ENCODE results near the gene RAVER2. TPM values are rescaled to one million over a fixed set of nuclear protein-coding genes. Genes with fewer than 3 reads are reported as not detected.

RAVER2 gene
- total RNA-seq, 1 experiment from 2014 or later: 13.3 TPM

DNA sequence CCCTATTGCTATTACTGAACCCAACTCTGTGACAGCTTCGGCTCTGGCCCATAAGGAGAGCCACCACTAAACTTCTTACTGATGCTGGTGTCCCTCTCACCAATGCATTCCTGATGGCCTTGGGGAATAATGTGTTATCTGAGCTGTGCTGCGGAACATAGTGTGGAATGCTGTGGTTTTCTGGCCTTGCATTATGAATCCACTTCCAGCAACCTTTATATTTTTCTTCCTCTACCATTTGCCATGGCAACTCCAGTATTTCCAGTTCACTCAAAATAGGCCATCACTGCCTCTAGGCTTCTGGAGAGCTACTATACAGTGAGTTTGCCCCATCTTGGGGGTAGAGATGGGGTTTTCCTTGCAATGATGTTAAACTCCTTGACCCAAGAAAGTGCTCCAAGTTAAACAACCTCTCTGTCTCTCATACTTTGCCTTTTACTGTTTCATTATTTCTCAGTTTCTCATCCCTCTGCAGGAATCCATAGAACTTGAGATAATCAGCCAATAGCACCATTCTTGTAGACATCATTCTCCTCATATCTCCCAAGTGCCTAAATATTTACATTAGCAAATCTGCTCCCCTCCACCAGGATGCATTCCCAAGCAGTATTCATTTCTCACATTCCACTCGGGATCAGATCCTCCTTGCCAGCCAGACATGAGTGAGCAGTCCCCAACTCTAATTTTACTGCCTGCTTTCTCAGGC, 11.1 kb upstream of the RAVER2 start:
- no peak overlapping the region for H3K23ac ChIP-seq (ENCODE audit: insufficient read length, low read depth, low read length)
- H3K27me3 Mint-ChIP-seq (ENCODE audit: low read depth): peaks cover 14% of the 10 kb centered on the region
- no peaks in the 10 kb centered on the region for H3K27me3 ChIP-seq (ENCODE audit: insufficient read depth, low read length)
- H3K9me3 ChIP-seq (ENCODE audit: control insufficient read depth, low read depth, low read length): no peaks in the 10 kb centered on the region
- H3K14ac ChIP-seq (ENCODE audit: insufficient read depth, low read length): no peak overlapping the region
- H3K4me2 ChIP-seq (ENCODE audit: insufficient read depth, insufficient read length, low read length): no peak overlapping the region
- H3K9ac ChIP-seq (ENCODE audit: extremely low read depth, insufficient read length, low read length): no peak overlapping the region
- H3K27ac Mint-ChIP-seq: no peak overlapping the region
- no CpG with 5 or more reads among the region's 3 CpGs for WGBS (ENCODE audit: extremely low coverage, insufficient read length, low lambda C conversion rate)
- no peak for DNase-seq
- no peak overlapping the region for H3K27ac ChIP-seq (ENCODE audit: insufficient read length, low read depth, low read length)
- peaks cover 0 to 5% (median 0%) of the 10 kb centered on the region in 3 experiments; a peak in 1 of 7 replicates for H3K36me3 Mint-ChIP-seq (ENCODE audit: insufficient read depth in 1 of 3, low read depth in 3 of 3)
- H3K9me3 Mint-ChIP-seq: no peaks in the 10 kb centered on the region
- H2AFZ ChIP-seq (ENCODE audit: low read length): no peak overlapping the region
- no peaks in the 10 kb centered on the region for H3K4me1 ChIP-seq (ENCODE audit: insufficient read depth, low read length)
- H3T11ph ChIP-seq (ENCODE audit: low read length): no peak overlapping the region
- no peak overlapping the region for H3K4ac ChIP-seq (ENCODE audit: low read depth, low read length)
- no peaks in the 10 kb centered on the region for H3K23me2 ChIP-seq (ENCODE audit: insufficient read length, low read depth, low read length, poor library complexity, severe bottlenecking)
- no peak overlapping the region for H2AK5ac ChIP-seq (ENCODE audit: insufficient read length, low read length)
- H2BK12ac ChIP-seq (ENCODE audit: insufficient read length, low read depth, low read length): no peak overlapping the region
- H3K4me1 Mint-ChIP-seq: peaks cover 10 to 12% of the 10 kb centered on the region in 2 experiments
- no peak overlapping the region for H4K8ac ChIP-seq (replicated peaks; ENCODE audit: insufficient read length, low read depth, low read length)
- H3K18ac ChIP-seq (ENCODE audit: insufficient read length, low read depth, low read length): no peak overlapping the region
- TF ChIP-seq, protein P1, sequence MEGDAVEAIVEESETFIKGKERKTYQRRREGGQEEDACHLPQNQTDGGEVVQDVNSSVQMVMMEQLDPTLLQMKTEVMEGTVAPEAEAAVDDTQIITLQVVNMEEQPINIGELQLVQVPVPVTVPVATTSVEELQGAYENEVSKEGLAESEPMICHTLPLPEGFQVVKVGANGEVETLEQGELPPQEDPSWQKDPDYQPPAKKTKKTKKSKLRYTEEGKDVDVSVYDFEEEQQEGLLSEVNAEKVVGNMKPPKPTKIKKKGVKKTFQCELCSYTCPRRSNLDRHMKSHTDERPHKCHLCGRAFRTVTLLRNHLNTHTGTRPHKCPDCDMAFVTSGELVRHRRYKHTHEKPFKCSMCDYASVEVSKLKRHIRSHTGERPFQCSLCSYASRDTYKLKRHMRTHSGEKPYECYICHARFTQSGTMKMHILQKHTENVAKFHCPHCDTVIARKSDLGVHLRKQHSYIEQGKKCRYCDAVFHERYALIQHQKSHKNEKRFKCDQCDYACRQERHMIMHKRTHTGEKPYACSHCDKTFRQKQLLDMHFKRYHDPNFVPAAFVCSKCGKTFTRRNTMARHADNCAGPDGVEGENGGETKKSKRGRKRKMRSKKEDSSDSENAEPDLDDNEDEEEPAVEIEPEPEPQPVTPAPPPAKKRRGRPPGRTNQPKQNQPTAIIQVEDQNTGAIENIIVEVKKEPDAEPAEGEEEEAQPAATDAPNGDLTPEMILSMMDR (conservative IDR thresholded peaks at IDR 0.05): no peak
- no peak overlapping the region for H2BK20ac ChIP-seq (ENCODE audit: low read depth, low read length, poor library complexity, severe bottlenecking)
- H2BK15ac ChIP-seq (ENCODE audit: low read depth, low read length): no peak overlapping the region
- H4K20me1 ChIP-seq (ENCODE audit: control insufficient read depth, insufficient read depth, insufficient read length): no peaks in the 10 kb centered on the region
- H3K4me3 Mint-ChIP-seq: no peak overlapping the region
- no peak overlapping the region for H2BK5ac ChIP-seq (ENCODE audit: insufficient read length, low read length)
- H3K56ac ChIP-seq (ENCODE audit: insufficient read length, low read depth, low read length): no peak overlapping the region
- no peaks in the 10 kb centered on the region for H3K79me2 ChIP-seq (ENCODE audit: insufficient read depth, low read length)
- H4K91ac ChIP-seq (ENCODE audit: insufficient read length, low read depth, low read length): no peak overlapping the region
- H2BK120ac ChIP-seq (ENCODE audit: low read depth, low read length, poor library complexity, severe bottlenecking): no peak overlapping the region
- H4K5ac ChIP-seq (ENCODE audit: insufficient read length, low read depth, low read length): no peak overlapping the region
- no peaks in the 10 kb centered on the region for H3K79me1 ChIP-seq (ENCODE audit: insufficient read depth, low read depth, low read length, poor library complexity, severe bottlenecking)

Measured in H9 (cell line).